Measurements from ENCODE around the gene STUB1. TPM values are rescaled to one million over a fixed set of nuclear protein-coding genes. Genes with fewer than 3 reads are reported as not detected.

Gene STUB1
- total and polyA plus RNA-seq, 2 of the 8 experiments (the other 6 are each of a cell fraction or from before 2014, with no cell fraction given): 89.9 to 103 TPM

GRCh38 chr16:728131-728889 lies 48.1 kb downstream of the STUB1 start:
- peaks cover 0 to 16% (median 5%) of the 10 kb centered on the region in 4 experiments; a peak in 4 of 7 replicates for H3K27me3 ChIP-seq (replicated peaks in 1 of 4; ENCODE audit: control insufficient read depth in 3 of 4, extremely low read depth in 1 of 4, insufficient read depth in 3 of 4, low read length in 3 of 4)
- H3K9ac ChIP-seq (replicated peaks in 1 of 4; ENCODE audit: extremely low read depth in 1 of 4, low read depth in 3 of 4, low read length in 3 of 4): peak overlapping the region in 1 of 4 experiments; percentile 36; a peak in 1 of 7 replicates
- H2AFZ ChIP-seq (ENCODE audit: low read length): no peak overlapping the region
- H3K4me3 ChIP-seq (ENCODE audit: extremely low read depth in 1 of 4, insufficient read depth in 2 of 4, low read depth in 3 of 4, low read length in 4 of 4): peak overlapping the region; percentile 24 to 83 (median 37)
- H2AK5ac ChIP-seq (ENCODE audit: low read depth, low read length): no peak overlapping the region
- no peak overlapping the region for H3K4ac ChIP-seq (replicated peaks; ENCODE audit: insufficient read length, low read depth, low read length)
- no peak overlapping the region for H2BK120ac ChIP-seq (replicated peaks; ENCODE audit: low read depth, low read length)
- H3K23ac ChIP-seq (ENCODE audit: insufficient read length): no peak overlapping the region
- POLR2A ChIA-PET (ENCODE audit: partially characterized antibody): interaction anchor here (0.8 to 23.0 kb wide), 8 partner anchors 11 to 72 kb away, joined by 3 to 353 read pairs (median 9); partner anchors contain the start of genes ANTKMT, CCDC78, CHTF18 and CIAO3
- FAIRE-seq (no peak), DNase-seq (ENCODE audit: low read depth in 1 of 2, low spot score in 2 of 2) (no peak)
- no peak overlapping the region for H3K14ac ChIP-seq (ENCODE audit: insufficient read length)
- no peaks in the 10 kb centered on the region for H3K79me1 ChIP-seq (ENCODE audit: low read depth, low read length)
- peaks cover 0 to 3% (median under 1%) of the 10 kb centered on the region in 4 experiments; a peak in 1 of 8 replicates for H3K36me3 ChIP-seq (ENCODE audit: control insufficient read depth in 2 of 4, insufficient read depth in 4 of 4, low read length in 3 of 4)
- H3K4me2 ChIP-seq (ENCODE audit: insufficient read depth in 1 of 2, low read depth in 2 of 2, low read length in 2 of 2): peak overlapping the region; percentile 93 to 99
- H2BK20ac ChIP-seq (ENCODE audit: low read length): no peak overlapping the region
- H4K8ac ChIP-seq (ENCODE audit: extremely low read depth, insufficient read depth, low read length): no peak overlapping the region; the same call in 1 of the 2 replicates
- WGBS, 2 experiments (ENCODE audit: extremely low coverage in 1 of 2, insufficient coverage in 1 of 2, insufficient read length in 1 of 2, insufficient replicate concordance in 2 of 2, low coverage in 1 of 2, low lambda C conversion rate in 2 of 2, missing lambda C conversion rate in 1 of 2): 2% methylated on average over 42 of the region's 80 CpGs; no CpG with 5 or more reads in 1 of the 2 experiments
- no peak overlapping the region; the same call in 1 of the 2 replicates for H3K27ac ChIP-seq (ENCODE audit: low read depth, low read length)
- H3K18ac ChIP-seq (ENCODE audit: extremely low read depth, low read length): peak overlapping the region; percentile 96
- peak overlapping the region; percentile 91 for H4K91ac ChIP-seq (replicated peaks; ENCODE audit: insufficient read length, low read length)
- peak overlapping the region; percentile 32 for H3K56ac ChIP-seq (replicated peaks; ENCODE audit: insufficient read length, low read depth, low read length)
- no peak overlapping the region for H2BK15ac ChIP-seq (ENCODE audit: low read length)
- peak overlapping the region; percentile 66 for H4K5ac ChIP-seq (ENCODE audit: insufficient read length, low read depth, low read length)
- peaks cover 0 to 14% (median 8%) of the 10 kb centered on the region in 4 experiments; a peak in 5 of 7 replicates for H3K4me1 ChIP-seq (replicated peaks in 1 of 4; ENCODE audit: control insufficient read depth in 3 of 4, insufficient read depth in 4 of 4, low read length in 3 of 4)
- peaks cover 0 to 9% of the 10 kb centered on the region in 2 experiments for H4K20me1 ChIP-seq (replicated peaks in 1 of 2; ENCODE audit: control insufficient read depth in 1 of 2, insufficient read depth in 2 of 2, low read length in 2 of 2)
- H2BK12ac ChIP-seq (ENCODE audit: low read depth, low read length): no peak overlapping the region
- CTCF ChIA-PET (ENCODE audit: partially characterized antibody): interaction anchor here (32.4 to 35.8 kb wide), 3 partner anchors 8 to 56 kb away, joined by 424 to 977 read pairs (median 977); partner anchors contain the start of genes ANTKMT, CCDC78, CHTF18 and CIAO3
- H2BK5ac ChIP-seq (ENCODE audit: low read depth, low read length): no peak overlapping the region; the same call in 1 of the 2 replicates
- no peaks in the 10 kb centered on the region for H3K79me2 ChIP-seq (ENCODE audit: control insufficient read depth in 1 of 2, insufficient read depth in 2 of 2, low read length in 2 of 2)
- H3K9me3 ChIP-seq (ENCODE audit: insufficient read depth in 2 of 2, low read depth in 1 of 2, low read length in 1 of 2): no peaks in the 10 kb centered on the region
- peaks cover 19% of the 10 kb centered on the region; the same call in 1 of the 2 replicates for H3K23me2 ChIP-seq (ENCODE audit: low read depth, low read length)
- TF ChIP-seq MAX (IDR thresholded peaks at IDR 0.05) (peak; percentile 91), SIN3A (conservative IDR thresholded peaks at IDR 0.05 in 1 of 2, IDR thresholded peaks at IDR 0.05 in 1 of 2; ENCODE audit: low read depth in 1 of 2, low read length in 2 of 2) (no peak), TAF7 (optimal IDR thresholded peaks at IDR 0.05; ENCODE audit: borderline replicate concordance, low read depth, low read length) (peak; percentile 32), MAFK (IDR thresholded peaks at IDR 0.05; ENCODE audit: low read depth, low read length) (no peak), TAF1 (IDR thresholded peaks at IDR 0.05; ENCODE audit: low read depth, low read length) (no peak), SUZ12 (IDR thresholded peaks at IDR 0.05; ENCODE audit: low read length) (no peak)
- TF ChIP-seq, protein P1, sequence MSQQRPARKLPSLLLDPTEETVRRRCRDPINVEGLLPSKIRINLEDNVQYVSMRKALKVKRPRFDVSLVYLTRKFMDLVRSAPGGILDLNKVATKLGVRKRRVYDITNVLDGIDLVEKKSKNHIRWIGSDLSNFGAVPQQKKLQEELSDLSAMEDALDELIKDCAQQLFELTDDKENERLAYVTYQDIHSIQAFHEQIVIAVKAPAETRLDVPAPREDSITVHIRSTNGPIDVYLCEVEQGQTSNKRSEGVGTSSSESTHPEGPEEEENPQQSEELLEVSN (IDR thresholded peaks at IDR 0.05): peak; percentile 50
- TF ChIP-seq, protein P2, sequence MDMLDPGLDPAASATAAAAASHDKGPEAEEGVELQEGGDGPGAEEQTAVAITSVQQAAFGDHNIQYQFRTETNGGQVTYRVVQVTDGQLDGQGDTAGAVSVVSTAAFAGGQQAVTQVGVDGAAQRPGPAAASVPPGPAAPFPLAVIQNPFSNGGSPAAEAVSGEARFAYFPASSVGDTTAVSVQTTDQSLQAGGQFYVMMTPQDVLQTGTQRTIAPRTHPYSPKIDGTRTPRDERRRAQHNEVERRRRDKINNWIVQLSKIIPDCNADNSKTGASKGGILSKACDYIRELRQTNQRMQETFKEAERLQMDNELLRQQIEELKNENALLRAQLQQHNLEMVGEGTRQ (IDR thresholded peaks at IDR 0.05; ENCODE audit: low read length): 0 out of 2 replicates have a peak, but pooled peaks have one; percentile 8
